Chondrocyte (in vitro differentiated cells): ENCODE results near the gene DNAJB7. TPM values are rescaled to one million over a fixed set of nuclear protein-coding genes. Genes with fewer than 3 reads are reported as not detected.
"Not testable (repeated sequence)": the region's sequence is repeated elsewhere in the genome, so short reads cannot be mapped to it uniquely, and the experiment has no call there.

Experiments used
- DNase-seq: peaks from one replicate; pipeline ENCODE4 v3.0.0; 2021; ENCODE audit warnings: mixed read lengths, low spot score
- H3K27ac Mint-ChIP-seq: one replicate; pipeline ENCODE4 v1.8.0; 2021; ENCODE audit warnings: mild to moderate bottlenecking, moderate library complexity, mixed read lengths; ENCODE audit not compliant: unreplicated experiment
- H3K27me3 Mint-ChIP-seq: 2 replicates; pipeline ENCODE4 v1.8.0; 2021; ENCODE audit warnings: low read depth, mixed read lengths
- H3K36me3 Mint-ChIP-seq: 2 replicates; pipeline ENCODE4 v1.8.0; 2021; ENCODE audit warnings: low read depth, mixed read lengths
- H3K4me1 Mint-ChIP-seq: 2 replicates; pipeline ENCODE4 v1.8.0; 2021; ENCODE audit warnings: low read depth, mild to moderate bottlenecking, mixed read lengths
- H3K4me3 Mint-ChIP-seq: one replicate; pipeline ENCODE4 v1.8.0; 2021; ENCODE audit warnings: mild to moderate bottlenecking, moderate library complexity, mixed read lengths; ENCODE audit not compliant: unreplicated experiment
- H3K9me3 Mint-ChIP-seq: 2 replicates; pipeline ENCODE4 v1.8.0; 2021; ENCODE audit warnings: low read depth, mixed read lengths
- CTCF ChIP-seq: fragments of 200-600 bp; sonication (generic); IDR thresholded peaks from 2 replicates; pipeline ENCODE4 v1.5.0; 2021; ENCODE audit warnings: antibody characterized with exemption, mild to moderate bottlenecking, moderate library complexity
- total RNA-seq: library from RNA; stranded (reverse); gene quantifications from 3 replicates; pipeline ENCODE4 v1.2.1, GENCODE V29; 2021

DNAJB7 gene
- total RNA-seq, 1 donor from 2014 or later, result not detected

- peaks cover 3% of the 10 kb centered on the region for H3K4me1 Mint-ChIP-seq
- peaks cover 29% of the 10 kb centered on the region for H3K36me3 Mint-ChIP-seq
- no peaks in the 10 kb centered on the region for H3K9me3 Mint-ChIP-seq
- H3K27ac Mint-ChIP-seq, result no peak overlapping the region
- H3K27me3 Mint-ChIP-seq, result no peaks in the 10 kb centered on the region
- H3K4me3 Mint-ChIP-seq, result no peak overlapping the region
- DNase-seq, result no peak
- no peak for TF ChIP-seq CTCF
Measured at GRCh38 chr22:40844951-40845350, 17.0 kb downstream of the DNAJB7 start.

- no peaks in the 10 kb centered on the region for H3K27me3 Mint-ChIP-seq
- peaks cover 3% of the 10 kb centered on the region for H3K4me1 Mint-ChIP-seq
- no peak overlapping the region for H3K4me3 Mint-ChIP-seq
- H3K36me3 Mint-ChIP-seq, result peaks cover 28% of the 10 kb centered on the region
- DNase-seq, result no peak
- H3K9me3 Mint-ChIP-seq, result no peaks in the 10 kb centered on the region
- H3K27ac Mint-ChIP-seq, result no peak overlapping the region
- TF ChIP-seq CTCF, result no peak
Measured at GRCh38 chr22:40838486-40838885, 23.4 kb downstream of the DNAJB7 start.

- no peak for TF ChIP-seq CTCF
- Mint-ChIP-seq H3K27ac (no peak overlapping the region), H3K27me3 (no peaks in the 10 kb centered on the region), H3K36me3 (peaks cover 32% of the 10 kb centered on the region), H3K4me1 (no peaks in the 10 kb centered on the region), H3K9me3 (no peaks in the 10 kb centered on the region), H3K4me3 (no peak overlapping the region)
- no peak for DNase-seq
Measured at GRCh38 chr22:40834619-40835018, 27.3 kb downstream of the DNAJB7 start.

GRCh38 chr22:40829131-40829530, 32.8 kb downstream of the DNAJB7 start:
- no peak for DNase-seq
- Mint-ChIP-seq H3K27me3 (no peaks in the 10 kb centered on the region), H3K4me1 (peaks cover 2% of the 10 kb centered on the region), H3K27ac (no peak overlapping the region), H3K9me3 (no peaks in the 10 kb centered on the region), H3K4me3 (no peak overlapping the region), H3K36me3 (peaks cover 32% of the 10 kb centered on the region)
- no peak for TF ChIP-seq CTCF

- Mint-ChIP-seq H3K9me3 (no peaks in the 10 kb centered on the region), H3K4me1 (peaks cover 2% of the 10 kb centered on the region), H3K27me3 (no peaks in the 10 kb centered on the region), H3K4me3 (no peak overlapping the region), H3K27ac (no peak overlapping the region), H3K36me3 (peaks cover 29% of the 10 kb centered on the region)
- DNase-seq, result no peak
- TF ChIP-seq CTCF, result no peak
Measured at GRCh38 chr22:40826984-40827741, 34.8 kb downstream of the DNAJB7 start.

- H3K27me3 Mint-ChIP-seq, H3K27ac Mint-ChIP-seq: not testable (repeated sequence)
- peaks cover 28% of the 10 kb centered on the region for H3K36me3 Mint-ChIP-seq
Measured at GRCh38 chr22:40826292-40826691, 35.6 kb downstream of the DNAJB7 start.

More at GRCh38 chr22:40826292-40826691, 35.6 kb downstream of the DNAJB7 start:
- H3K9me3 Mint-ChIP-seq, DNase-seq, H3K4me3 Mint-ChIP-seq, H3K4me1 Mint-ChIP-seq: not testable (repeated sequence)
